ENCODE data around the gene FNDC3A.
"Not testable (repeated sequence)": the region's sequence is repeated elsewhere in the genome, so short reads cannot be mapped to it uniquely, and the experiment has no call there.

FNDC3A gene

DNA sequence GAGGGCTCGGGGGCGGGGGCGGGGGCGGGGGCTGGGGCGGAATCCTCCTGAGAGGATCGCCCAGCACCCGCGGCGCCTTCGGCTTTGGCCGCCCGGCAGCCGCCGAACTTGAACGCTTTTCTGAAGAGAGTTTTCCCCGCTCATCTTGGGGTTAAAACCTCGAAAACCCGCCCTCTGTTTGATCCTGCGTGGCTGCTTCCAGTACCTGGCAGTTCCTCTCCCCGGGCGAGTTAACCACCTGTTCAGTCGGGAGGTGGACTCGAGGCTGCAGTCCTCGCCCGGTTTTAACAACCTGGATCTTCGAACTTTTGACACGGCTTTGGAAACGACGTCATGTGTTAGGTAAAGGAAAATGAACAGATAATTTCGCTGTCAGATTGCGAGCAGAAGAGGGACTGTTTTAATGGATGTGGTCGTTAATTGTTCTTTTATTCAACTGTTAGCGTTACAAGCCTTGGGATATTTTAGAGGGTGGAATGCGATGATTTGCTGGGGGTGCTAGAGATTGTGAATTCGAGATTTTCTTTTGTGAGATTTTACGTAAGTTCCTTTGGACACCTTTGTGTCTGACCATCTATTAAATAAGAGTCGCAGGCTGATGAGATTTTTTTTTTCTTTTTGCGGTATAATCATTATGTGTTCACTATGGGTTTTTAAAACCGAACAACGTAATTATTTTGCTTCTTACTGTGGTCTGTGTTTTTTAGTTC, 1.0 kb downstream of the FNDC3A start:
- DNase-seq: no peak

DNA sequence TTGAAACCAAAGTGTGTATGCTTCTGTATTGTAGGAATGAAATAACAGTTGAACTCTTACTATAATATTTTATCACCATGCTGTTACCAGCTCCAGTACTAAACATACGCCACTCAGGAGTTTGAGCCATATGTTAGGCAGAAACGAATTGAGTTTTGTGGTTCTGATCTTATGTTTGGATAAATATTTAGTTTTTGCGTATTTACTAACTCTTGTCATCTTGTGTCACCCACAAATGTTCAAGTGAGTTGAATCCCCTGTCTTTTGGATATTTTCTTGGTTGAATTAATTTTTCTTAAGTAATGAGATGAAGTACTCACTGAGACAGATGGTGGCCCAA, 1.5 kb downstream of the FNDC3A start:
- DNase-seq: no peak

DNA sequence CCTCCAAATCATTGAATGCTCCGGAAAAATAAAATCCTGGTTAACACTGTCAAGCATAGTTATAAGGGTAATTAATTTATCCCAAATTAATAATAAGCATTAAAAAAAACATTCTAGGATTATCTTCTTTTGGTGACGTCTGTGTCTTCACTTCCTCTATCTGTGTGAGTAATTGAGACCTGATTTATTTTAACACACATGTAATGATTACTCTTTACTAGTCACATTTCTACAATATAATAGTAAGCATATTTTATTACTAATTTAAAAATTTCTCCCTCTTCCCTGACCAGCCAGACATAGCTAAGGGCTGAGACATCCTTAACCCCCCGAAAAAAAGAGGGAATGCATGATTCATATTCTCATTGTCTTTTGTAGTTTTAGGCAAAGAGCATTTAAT, 2.3 kb downstream of the FNDC3A start:
- DNase-seq: no peak

DNA sequence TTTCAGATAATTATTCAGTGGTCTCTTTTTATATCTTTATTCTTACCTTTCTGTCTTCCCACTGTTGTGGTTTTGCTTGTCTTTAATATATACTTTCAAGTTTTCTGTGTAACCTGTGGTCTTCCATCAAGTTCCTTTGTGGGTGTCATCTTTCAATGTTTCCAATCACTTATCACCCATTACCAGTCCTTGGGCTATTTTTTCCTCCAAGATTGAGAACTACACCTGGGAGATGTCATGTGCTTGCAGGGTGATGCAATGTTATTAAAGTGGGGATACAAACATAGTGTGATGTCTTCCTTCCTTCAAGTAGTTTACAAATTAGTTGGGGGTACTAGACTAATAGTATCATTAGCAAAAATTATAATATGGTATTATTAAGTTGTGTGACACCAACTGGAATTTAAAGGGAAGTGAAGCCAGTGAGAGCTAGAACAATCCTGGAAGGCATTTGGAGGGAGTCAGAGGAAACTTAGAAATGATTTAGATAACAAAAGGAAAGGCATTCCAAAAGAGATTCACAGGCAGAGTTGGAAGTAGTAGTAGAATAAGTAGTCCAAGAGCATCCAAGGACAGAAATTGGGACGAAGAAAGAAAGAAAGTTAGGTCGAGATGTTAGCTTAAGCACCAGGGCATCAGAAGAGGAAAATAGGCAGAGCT, 3.4 kb downstream of the FNDC3A start:
- no peak for DNase-seq

DNA sequence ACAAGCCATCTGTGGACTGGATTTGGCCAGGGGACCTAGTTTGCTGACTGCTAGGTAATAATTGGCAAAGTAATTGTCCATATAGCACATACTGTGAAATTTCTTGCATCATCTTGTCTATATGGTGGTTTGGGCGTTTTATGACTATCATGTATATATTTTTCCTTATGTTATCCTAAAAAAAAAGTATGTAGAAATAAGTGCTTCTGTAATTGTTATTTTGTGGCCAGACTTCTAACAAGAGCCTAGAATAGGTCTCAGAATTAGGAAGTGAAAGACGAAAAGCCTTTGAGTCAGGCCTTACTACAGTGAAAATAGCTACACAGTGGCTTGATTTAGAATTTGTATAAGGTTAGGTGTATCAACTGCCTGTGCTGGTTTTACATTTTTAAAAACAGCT, 4.2 kb downstream of the FNDC3A start:
- no peak for DNase-seq

DNA sequence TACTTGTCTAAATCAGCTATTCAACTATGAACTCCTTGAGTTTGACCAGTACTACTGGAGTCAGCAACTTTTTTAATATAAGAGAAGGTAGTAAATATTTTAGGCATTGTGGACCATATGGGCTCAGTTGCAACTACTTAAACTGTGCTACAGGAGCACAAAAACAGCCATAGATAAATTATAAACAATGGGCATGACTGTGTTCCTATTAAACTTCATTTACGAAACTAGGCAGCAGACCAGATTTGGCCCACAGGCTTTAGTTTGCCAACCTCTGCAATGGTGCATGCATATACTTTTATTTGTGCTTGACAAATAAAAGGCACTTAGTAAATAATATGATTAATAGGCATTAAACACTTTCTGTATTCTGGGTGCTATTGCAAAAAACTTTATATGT, 7.6 kb downstream of the FNDC3A start:
- no peak for DNase-seq

DNA sequence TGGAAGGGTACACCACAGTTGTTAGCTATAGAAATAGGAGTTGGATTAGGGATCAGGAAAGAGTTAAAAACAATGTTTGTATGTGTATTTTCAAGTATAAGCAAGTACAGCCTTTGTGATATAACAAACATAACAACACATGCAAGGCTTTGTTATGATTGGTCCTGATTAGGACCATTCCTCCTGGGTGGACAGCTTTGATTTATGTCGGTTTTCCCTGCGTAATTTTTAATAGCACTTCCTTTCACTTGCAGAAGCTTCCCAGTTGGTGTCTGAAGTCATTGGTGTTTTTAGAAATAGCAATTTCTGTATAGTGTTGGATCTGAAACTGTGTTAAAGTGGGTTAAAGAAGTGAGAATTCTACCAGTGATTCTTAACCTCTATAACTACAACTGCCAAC, 10.0 kb downstream of the FNDC3A start:
- DNase-seq: no peak

DNA sequence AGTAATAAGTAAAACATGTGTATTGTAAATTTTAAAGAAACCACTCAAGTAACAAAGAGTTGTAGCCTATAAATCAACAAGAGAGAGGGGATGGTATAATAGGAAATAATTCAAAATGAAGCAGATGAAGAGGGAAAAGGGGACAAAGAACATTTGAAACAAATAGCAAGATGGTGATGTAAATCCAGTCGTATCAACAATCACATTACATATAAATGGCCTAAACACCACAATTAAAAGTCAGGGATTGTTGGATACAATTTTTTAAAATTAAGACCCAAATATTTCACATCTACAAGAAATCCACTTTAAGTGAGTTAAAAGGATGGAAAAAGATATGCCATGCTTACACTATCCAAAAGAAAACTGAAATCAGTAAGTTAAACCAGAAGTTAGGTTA, 15.2 kb downstream of the FNDC3A start:
- DNase-seq: no peak

DNA sequence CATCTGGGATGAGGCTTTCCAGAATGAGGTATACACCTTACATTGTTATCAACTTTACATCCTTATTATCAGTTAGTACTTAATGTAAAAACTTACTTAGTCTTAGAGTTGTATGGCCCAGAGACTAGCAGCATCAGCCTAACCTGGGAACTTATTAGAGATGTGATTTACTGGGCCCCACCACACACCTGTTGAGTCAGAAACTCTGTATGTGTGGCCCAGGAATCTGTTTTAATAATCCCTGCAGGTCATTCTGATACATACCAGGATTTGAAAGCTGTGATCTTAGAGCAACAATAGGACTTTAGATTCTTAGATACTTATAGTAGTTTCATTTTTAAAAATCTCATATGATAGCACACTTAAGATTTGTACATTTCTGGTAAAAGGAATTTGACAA, 17.4 kb downstream of the FNDC3A start:
- DNase-seq: no peak

DNA sequence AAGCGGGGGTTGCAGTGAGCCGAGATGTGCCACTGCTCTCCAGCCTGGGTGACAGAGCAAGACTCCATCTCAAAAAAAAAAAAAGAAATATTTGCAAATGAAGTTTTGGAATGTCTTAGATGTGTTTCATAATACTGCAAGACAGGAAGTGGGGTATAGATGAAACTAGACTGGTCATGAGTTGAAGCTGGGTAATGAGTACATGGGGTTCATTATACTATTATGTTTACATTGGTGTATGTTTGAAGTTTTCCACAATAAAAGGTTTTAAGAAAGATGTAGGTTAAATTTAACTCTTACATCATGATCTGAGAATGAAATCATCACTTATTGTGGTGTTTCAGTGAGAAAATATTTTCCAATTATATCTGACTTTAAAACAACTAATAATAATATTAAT, 19.0 kb downstream of the FNDC3A start:
- DNase-seq: no peak

DNA sequence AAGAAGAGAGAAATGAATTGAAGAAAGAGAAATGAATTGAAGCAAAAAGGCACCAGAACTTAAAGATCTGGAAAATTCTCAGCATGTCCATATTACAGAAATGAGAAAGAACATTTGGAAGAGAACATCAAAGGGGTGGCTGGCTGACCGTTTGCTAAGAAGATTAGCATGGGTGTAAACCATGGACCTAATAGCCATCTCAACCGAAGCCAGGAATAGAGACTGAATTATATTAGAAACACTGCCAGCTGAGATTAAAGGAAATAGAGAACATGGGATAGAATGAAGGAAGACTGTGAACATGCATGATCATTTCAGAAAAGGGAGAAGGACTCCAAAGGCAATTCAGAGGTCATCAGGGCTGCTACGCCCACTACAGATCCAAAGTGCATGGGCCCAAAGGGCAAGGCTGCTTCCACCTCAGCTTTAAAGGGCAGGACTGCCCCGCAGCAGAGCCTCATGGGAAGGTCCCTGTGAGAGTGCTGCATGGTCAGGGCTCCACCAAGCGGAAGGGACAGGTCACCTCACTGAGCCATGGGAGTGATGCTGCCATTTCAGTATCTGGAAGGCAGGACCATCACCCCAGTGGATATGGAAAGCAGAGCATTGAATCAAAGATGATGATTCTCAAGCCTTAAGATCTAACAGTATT, 23.1 kb downstream of the FNDC3A start:
- DNase-seq: no peak

DNA sequence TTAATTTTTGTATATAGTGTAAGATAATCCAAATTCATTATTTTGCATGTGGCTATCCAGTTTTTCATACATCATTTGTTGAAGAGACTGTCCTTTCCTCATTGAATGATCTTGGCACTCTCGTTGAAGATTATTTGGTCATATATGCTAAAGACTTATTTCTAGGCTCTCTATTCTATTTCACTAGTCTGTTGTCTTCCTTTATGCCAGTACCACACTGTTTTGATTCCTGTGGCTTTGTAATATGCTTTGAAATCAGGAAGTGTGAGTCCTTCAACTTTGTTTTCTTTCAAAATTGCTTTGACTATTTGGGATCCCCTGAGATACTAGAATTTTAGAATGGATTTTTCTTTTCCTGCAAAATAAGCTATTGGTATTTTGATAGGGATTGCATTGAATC, 24.5 kb downstream of the FNDC3A start:
- DNase-seq: no peak

DNA sequence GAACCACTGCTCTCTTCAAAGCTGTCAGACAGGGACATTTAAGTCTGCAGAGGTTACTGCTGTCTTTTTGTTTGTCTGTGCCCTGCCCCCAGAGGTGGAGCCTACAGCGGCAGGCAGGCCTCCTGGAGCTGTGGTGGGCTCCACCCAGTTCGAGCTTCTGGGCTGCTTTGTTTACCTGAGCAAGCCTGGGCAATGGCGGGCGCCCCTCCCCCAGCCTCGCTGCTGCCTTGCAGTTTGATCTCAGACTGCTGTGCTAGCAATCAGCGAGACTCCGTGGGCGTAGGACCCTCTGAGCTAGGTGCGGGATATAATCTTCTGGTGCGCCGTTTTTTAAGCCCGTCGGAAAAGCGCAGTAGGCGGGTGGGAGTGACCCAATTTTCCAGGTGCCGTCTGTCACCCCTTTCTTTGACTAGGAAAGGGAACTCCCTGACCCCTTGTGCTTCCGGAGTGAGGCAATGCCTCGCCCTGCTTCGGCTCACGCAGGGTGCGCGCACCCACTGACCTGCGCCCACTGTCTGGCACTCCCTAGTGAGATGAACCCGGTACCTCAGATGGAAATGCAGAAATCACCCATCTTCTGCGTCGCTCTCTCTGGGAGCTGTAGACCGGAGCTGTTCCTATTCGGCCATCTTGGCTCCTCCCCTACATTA, 43.4 kb downstream of the FNDC3A start:
- DNase-seq: not testable (repeated sequence)

DNA sequence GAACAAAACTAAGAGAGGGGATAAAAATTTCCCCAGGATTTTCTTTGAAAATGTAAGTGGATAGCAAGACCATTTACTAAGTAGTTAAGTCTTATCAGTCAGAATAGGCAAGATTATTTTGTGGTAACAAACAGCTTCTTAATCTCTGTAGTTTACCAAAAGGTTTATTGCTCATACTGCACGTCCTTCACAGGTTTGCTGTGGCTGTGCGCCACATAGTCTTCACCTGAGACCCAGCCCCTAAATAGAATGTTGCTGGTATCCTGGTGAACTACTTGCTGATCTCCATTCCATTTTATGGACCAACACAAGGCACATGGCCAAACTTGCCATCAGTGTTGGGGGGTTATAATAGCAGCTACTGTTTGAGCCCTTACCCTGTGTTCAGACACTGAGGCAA, 44.6 kb downstream of the FNDC3A start:
- no peak for DNase-seq

DNA sequence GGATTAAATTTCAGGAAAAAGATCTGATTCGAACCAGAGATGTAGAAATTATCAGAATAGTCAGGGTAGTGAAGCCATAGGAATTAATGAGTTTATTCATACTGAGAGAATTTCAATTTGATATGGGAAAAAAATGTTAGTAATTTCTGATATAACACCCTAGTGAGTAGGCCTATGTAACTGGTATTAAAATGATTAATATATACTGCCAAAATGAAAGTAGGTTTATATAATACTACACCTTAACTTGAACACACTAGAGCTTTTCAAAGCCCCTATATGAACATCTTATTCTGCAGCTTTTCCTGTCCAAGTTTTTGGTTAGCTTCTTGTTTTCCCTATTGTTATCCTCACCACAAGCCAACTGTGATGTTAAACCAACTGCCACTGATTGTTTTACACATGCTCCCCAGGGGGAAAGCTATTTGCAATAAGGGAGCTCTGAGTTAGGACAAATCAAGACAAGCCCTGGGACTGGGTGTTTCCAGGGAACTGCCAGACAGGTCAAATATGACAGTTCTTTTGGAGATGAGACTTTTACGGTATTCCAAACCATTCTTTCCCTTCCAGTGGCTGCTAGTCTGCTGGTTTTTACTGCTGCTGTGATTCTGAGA, 45.3 kb downstream of the FNDC3A start:
- DNase-seq: no peak

DNA sequence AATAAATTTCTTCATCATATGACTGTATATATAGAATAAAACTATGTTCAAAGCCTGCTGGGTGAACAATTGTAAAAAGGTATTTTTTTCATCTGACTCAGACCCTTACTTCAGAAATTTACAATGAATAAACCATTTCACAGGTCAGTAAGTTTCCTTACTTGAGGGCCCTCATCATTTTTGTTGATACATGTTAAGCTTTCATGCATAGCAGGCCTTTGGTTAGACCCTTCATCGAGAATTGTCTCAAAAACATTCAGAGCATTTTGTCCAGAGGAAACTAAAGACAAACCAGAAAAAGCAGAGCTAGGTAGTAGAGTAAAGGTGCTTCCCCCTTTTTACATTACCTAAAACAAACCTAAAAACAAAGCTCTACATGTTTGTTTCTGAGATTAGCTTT, 46.2 kb downstream of the FNDC3A start:
- no peak for DNase-seq

DNA sequence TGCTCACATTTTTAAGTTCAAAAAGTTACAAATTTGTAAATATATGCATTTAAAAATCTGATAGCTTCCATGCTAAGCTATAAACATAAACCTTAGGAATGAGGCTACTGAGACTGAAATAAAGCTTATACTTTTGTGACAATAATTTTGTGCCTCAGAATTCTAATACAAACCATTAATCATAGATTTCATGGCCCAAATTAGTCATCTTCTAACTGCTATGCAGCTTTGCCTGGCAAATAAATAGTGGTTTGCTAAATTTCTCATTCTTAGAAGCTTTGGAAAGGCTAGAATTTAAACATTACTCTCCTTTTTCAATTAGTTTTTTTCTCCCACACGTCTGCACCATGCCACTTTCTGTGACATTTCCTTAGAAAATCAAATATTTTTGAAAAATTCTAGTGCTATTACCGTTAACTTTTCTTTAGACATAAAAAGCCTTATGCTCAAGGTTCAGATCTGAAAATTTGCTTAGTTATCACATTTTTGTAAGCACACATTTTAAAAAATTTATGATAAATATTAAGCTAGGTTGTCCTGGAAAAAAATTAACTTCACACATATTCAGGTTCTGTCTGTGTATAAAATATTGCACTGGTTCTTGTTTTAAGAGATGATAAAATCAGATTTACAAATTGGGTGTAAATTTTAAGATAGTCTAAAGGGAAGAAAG, 46.9 kb downstream of the FNDC3A start:
- DNase-seq: no peak

DNA sequence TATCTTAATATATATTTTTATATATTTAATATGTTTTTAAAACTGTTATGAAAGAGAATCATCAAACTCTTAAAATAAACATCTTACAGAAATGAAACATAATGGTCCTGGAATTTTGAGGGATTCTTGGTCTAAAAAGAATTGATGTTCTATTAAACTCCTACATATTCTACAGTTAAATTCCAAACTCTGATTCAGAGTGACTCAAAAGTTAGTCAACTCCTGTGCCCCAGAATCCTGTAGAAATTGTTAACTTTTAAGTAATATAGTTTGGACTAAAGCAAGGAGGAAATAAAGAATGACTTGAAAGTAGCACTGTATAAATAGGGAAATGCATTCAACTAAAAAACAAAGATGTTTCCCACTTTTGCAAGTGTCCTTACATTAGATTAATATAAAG, 47.7 kb downstream of the FNDC3A start:
- DNase-seq: no peak

DNA sequence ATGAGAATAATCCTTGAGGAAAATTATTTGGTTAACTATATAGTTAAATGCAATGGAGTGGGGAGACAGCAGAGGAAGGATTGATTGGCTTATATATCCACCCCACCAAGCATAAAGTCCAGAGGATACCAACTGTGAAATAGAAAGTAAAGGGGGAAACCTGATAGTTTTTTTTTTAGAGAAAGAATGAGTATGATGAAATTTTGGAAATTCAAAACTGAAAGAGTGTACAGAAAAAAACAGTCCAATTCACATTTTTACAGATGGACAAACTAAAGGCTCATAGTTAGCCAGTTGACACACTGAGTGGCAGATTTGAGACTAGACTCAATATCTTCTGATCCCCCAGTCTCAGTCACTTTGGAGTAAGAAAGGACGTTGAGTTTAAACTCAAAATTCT, 51.1 kb downstream of the FNDC3A start:
- DNase-seq: no peak

DNA sequence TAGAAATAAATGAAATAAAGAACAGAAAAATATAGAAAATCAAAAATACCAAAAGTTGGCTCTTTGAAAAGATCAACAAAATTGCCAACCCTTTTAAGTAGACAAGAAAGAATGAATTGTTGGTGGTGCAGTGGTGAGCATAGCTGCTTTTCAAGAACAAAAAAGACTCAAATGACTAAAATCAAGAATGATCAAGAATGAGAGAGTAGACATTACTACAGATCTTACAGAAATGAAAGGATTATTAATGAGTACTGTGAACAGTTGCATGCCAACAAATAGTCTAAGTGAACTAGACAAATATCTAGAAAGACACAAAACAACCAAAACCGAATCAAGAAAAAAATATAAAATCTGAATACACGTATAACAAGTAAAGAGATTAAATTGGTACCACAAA, 53.9 kb downstream of the FNDC3A start:
- DNase-seq: no peak

DNA sequence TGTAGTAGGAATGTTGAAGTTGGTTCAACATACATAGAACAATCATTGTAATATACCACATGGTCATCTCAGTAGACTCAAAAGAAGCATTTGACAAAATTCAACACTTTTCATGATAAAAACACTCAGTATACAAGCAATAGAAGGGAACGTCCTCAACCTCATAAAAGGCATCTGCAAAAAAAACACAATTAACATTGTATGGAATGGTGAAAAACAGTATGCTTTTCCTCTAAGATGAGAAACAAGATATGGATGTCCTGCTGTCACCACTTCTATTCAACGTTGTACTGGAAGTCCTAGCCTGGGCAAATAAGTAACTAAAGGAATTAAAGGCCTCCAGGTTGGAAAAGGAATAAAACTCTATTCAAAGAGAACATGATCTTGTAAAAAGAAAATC, 54.5 kb downstream of the FNDC3A start:
- DNase-seq: no peak

DNA sequence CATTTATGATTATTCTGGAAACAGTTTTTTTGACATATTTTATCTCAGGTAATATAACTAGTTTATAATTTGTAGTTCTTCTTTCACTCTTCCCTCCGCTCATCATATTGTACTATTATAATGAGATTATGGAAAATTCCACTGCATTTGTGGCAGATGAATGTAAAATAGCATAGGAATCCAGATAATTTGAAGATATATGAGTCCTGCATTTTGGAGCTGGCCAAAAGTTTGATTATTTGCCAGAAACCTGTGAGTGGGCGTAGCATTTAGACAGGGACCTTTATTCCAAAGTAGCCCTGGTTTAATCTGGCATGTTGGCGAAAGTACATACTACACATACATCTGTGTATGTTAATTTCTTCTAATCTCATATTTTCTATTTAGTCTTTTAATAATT, 65.2 kb downstream of the FNDC3A start:
- no peak for DNase-seq

DNA sequence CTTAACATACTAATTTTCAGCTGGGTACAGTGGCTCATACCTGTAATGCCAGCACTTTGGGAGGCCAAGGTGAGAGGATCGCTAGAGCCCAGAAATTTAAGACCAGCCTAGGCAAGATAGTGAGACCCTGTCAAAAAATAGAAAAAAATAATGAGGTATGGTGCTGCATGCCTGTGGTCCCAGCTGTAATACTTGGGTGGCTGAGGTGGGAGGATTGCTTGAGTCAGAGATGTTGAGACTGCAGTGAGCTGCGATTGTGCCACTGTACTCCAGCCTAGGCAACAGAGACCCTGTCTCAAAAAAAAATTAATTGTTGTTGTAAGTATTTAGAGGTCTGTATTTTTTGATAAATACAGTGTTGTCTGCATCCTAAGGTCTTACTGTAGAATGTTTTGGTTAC, 66.8 kb downstream of the FNDC3A start:
- DNase-seq: no peak
